Measurements from ENCODE around the gene BRINP2. TPM values are rescaled to one million over a fixed set of nuclear protein-coding genes. Genes with fewer than 3 reads are reported as not detected.

Gene BRINP2
- total RNA-seq, 4 donors from 2014 or later = not detected

DNA sequence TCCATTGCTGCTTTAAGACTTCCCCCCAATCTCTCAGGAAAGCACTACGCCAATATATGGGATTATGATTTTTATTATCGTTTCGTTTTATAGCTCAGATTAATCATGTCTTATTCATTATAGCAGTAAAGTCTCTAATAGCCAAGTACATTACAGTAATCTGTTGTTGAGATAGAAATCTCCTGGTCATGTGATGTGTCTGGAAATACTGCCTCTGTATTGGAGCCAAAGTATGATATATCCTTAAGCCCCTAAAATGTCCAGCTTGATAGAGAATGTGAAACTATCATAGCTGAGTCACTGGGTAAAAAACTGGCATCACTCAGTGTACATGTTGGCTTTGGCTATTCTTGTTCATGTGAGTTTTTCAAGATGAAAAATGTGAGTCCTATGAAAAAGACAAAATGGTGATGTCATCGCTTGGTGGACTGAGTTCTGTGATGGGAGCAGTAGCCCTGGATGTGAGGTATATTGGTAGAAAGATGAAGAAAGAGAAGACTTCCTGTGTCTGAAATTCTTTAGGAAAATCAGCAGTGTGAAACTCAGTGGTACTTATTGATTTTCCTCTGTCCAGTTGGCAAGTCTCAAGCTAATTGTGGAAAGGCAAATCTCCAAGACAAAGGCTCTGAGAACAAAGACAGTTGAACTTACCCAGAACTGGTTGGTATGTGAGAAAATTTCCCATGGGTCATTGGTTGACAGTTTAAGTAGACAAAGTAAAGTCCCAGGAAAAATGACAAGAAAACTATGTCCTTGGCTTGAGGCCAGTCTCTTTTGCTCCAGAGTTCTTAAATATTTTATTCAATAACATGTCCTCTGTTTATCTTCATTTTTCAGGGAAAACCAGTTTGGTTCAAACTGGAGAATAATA, 76.2 kb downstream of the BRINP2 start:
- in situ Hi-C loops (cut with MboI; ENCODE audit: low sequenced_read_pairs in 4 of 4) = loop anchor here in 1 of 4 donors (25.0 kb wide), 1 partner anchor 690 kb away; no protein-coding TSS in a partner anchor
- DNase-seq (no peak), ATAC-seq (no peak)
- H3K27ac ChIP-seq = no peak overlapping the region
- TF ChIP-seq, protein P1, sequence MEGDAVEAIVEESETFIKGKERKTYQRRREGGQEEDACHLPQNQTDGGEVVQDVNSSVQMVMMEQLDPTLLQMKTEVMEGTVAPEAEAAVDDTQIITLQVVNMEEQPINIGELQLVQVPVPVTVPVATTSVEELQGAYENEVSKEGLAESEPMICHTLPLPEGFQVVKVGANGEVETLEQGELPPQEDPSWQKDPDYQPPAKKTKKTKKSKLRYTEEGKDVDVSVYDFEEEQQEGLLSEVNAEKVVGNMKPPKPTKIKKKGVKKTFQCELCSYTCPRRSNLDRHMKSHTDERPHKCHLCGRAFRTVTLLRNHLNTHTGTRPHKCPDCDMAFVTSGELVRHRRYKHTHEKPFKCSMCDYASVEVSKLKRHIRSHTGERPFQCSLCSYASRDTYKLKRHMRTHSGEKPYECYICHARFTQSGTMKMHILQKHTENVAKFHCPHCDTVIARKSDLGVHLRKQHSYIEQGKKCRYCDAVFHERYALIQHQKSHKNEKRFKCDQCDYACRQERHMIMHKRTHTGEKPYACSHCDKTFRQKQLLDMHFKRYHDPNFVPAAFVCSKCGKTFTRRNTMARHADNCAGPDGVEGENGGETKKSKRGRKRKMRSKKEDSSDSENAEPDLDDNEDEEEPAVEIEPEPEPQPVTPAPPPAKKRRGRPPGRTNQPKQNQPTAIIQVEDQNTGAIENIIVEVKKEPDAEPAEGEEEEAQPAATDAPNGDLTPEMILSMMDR (IDR thresholded peaks at IDR 0.05 in 4 of 5, conservative IDR thresholded peaks at IDR 0.05 in 1 of 5) = no peak
- TF ChIP-seq POLR2A (IDR thresholded peaks at IDR 0.05) = no peak
- no peak overlapping the region for H3K4me3 ChIP-seq
- intact Hi-C loops (cut with DNase I; ENCODE audit: low total_unique reads) = no loop called here
- H3K9me3 ChIP-seq = no peaks in the 10 kb centered on the region
- no peaks in the 10 kb centered on the region for H3K4me1 ChIP-seq
- no peaks in the 10 kb centered on the region for H3K36me3 ChIP-seq
- H3K27me3 ChIP-seq = no peaks in the 10 kb centered on the region

DNA sequence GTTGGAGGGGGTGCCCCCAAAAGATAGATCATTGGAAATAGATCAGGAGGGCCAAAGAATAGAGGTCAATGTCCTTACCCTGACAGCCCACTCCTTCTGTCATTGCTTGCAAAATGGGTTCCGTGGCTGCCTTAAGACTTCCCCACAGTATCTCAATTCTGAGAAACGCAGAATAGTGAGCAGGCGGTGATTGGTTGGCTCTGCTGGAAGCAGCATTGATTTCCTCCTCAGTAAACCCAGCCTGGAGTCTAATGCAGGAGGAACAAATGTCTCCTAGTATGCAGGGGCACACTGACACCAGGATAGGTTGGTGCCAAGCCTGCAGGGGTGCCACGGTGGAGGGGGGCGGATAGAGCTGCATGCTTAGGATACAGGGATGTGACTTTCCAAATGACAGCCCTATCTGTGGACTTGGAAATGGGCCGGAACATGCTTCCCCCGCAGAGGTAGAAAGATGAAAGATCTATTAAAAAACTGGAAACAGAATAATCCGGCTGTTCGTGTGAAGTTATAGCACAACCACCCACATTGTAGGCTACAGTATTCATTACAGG, 76.9 kb downstream of the BRINP2 start:
- Histone ChIP-seq H3K36me3 (no peaks in the 10 kb centered on the region), H3K27me3 (no peaks in the 10 kb centered on the region), H3K27ac (no peak overlapping the region), H3K9me3 (no peaks in the 10 kb centered on the region), H3K4me1 (no peaks in the 10 kb centered on the region), H3K4me3 (no peak overlapping the region)
- ATAC-seq (no peak), DNase-seq (no peak)
- in situ Hi-C loops (cut with MboI; ENCODE audit: low sequenced_read_pairs in 4 of 4) = loop anchor here in 1 of 4 donors (25.0 kb wide), 1 partner anchor 690 kb away; no protein-coding TSS in a partner anchor
- TF ChIP-seq, protein P1 (IDR thresholded peaks at IDR 0.05 in 4 of 5, conservative IDR thresholded peaks at IDR 0.05 in 1 of 5) = no peak
- no peak for TF ChIP-seq POLR2A (IDR thresholded peaks at IDR 0.05)
- intact Hi-C loops (cut with DNase I; ENCODE audit: low total_unique reads) = no loop called here

DNA sequence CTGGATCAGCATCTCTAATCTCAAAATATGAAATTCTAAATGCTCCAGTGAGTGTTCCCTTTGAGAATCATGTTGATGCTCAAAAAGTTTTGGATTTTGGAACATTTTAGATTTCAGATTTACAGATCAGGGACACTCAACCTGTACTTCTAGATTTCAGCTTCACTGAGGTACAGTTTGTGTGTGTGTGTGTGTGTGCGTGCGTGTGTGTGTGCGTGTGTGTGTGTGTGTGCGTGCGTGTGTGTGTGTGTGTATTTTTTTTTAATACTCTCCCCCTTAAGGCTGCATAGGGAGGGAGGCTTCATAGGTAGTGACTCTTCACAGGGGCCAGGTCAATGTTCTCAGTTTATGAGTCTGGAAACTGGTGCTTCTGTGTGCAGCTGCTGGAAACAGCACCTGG, 77.5 kb downstream of the BRINP2 start:
- H3K27me3 ChIP-seq = no peaks in the 10 kb centered on the region
- no peak overlapping the region for H3K27ac ChIP-seq

DNA sequence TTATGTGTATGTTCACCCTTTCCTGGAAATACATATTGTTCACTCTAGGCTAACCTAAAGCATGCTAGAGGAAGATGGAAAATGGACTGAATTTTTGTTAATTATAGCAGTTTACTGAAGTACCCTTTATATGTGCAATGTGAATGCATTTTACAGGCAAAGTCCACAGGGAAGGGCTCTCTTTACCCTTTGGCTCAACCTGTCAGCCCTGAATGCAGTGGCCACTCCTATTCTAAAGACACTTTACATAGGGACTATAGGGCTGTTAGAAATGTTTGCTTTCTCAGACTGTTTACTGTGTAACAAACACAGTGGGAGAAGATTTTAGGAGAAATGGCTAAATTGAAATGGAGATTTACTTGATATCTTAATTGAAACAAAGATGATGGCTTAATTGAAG, 78.5 kb downstream of the BRINP2 start:
- Histone ChIP-seq H3K27me3 (no peaks in the 10 kb centered on the region), H3K4me3 (no peak overlapping the region), H3K9me3 (no peaks in the 10 kb centered on the region), H3K4me1 (no peaks in the 10 kb centered on the region), H3K36me3 (no peaks in the 10 kb centered on the region), H3K27ac (no peak overlapping the region)
- DNase-seq (no peak), ATAC-seq (no peak)
- in situ Hi-C loops (cut with MboI; ENCODE audit: low sequenced_read_pairs in 4 of 4) = loop anchor here in 1 of 4 donors (25.0 kb wide), 1 partner anchor 688 kb away; no protein-coding TSS in a partner anchor
- TF ChIP-seq, protein P1 (IDR thresholded peaks at IDR 0.05 in 4 of 5, conservative IDR thresholded peaks at IDR 0.05 in 1 of 5) = no peak
- no peak for TF ChIP-seq POLR2A (IDR thresholded peaks at IDR 0.05)
- intact Hi-C loops (cut with DNase I; ENCODE audit: low total_unique reads) = no loop called here

More for the DNA sequence above, 77.5 kb downstream of the BRINP2 start:
- in situ Hi-C loops (cut with MboI; ENCODE audit: low sequenced_read_pairs in 4 of 4) = loop anchor here in 1 of 4 donors (25.0 kb wide), 1 partner anchor 689 kb away; no protein-coding TSS in a partner anchor
- Histone ChIP-seq H3K36me3 (no peaks in the 10 kb centered on the region), H3K4me3 (no peak overlapping the region), H3K4me1 (no peaks in the 10 kb centered on the region), H3K9me3 (no peaks in the 10 kb centered on the region)
- TF ChIP-seq, protein P1 (IDR thresholded peaks at IDR 0.05 in 4 of 5, conservative IDR thresholded peaks at IDR 0.05 in 1 of 5) = no peak
- no peak for TF ChIP-seq POLR2A (IDR thresholded peaks at IDR 0.05)
- no peak for ATAC-seq
- intact Hi-C loops (cut with DNase I; ENCODE audit: low total_unique reads) = no loop called here
- DNase-seq = no peak
